GM12878 (cell line): ENCODE results near the gene IRF7. TPM values are rescaled to one million over a fixed set of nuclear protein-coding genes. Genes with fewer than 3 reads are reported as not detected.

Experiments used
- ATAC-seq: fragments of 200-7000 bp; cut with Tn5 transposase; 3 replicates; pipeline ENCODE4 v1.9.1; 2020; ENCODE audit warnings: mild to moderate bottlenecking, moderate library complexity
- BruUV-seq: library from RNA; stranded (reverse); fragments of 400-500 nt; replicated peaks from 2 replicates; lab custom pipeline; 2021; lab: Mats Ljungman, UMichigan
- CTCF ChIA-PET: fragments of 300-600 bp; sonication (Branson Sonifier 250); formaldehyde crosslinking; extraction: SDS; loops from one replicate; lab custom pipeline; 2021; ENCODE audit warnings: inconsistent platforms; lab: Yijun Ruan, JAX
- POLR2A ChIA-PET: fragments of 350-600 bp; formaldehyde crosslinking; extraction: SDS; loops from one replicate; lab custom pipeline; 2021; ENCODE audit warnings: inconsistent platforms; lab: Charles Lee
- RAD21 ChIA-PET: fragments of 300-600 bp; sonication (Branson Sonifier 250); formaldehyde crosslinking; loops from one replicate; lab custom pipeline; 2023; ENCODE audit warnings: antibody characterized with exemption; ENCODE audit not compliant: unreplicated experiment; lab: Charles Lee
- SMC1A ChIA-PET: fragments of 300-600 bp; sonication (Branson Sonifier 250); formaldehyde crosslinking; loops from one replicate; lab custom pipeline; 2023; ENCODE audit not compliant: unreplicated experiment, uncharacterized antibody; lab: Charles Lee
- DNase-seq: peaks from one replicate; pipeline ENCODE4 v3.0.0-alpha.2; 2011; ENCODE audit warnings: low read depth, low spot score
- FAIRE-seq: peaks from 3 replicates; lab custom pipeline; 2011; peaks lifted over from hg19 to GRCh38; lab: Jason Lieb, UNC
- H2AFZ ChIP-seq: 2 replicates; pipeline ENCODE4 v1.6.0; 2011; ENCODE audit warnings: low read depth, low read length, control low read depth; ENCODE audit not compliant: control insufficient read depth
- H3K27ac ChIP-seq: 2 replicates; pipeline ENCODE4 v1.5.1; 2011; ENCODE audit warnings: control low read depth; ENCODE audit not compliant: control insufficient read depth, insufficient read depth
- H3K27me3 ChIP-seq, 2 experiments: replicated peaks in 1 of 2; 2 replicates each; pipeline versions ENCODE4 v1.6.0 to v1.6.1; 2011; ENCODE audit warnings: low read length in 1 of 2; ENCODE audit not compliant: control insufficient read depth in 2 of 2, insufficient read depth in 2 of 2
- H3K36me3 ChIP-seq, 2 experiments: 2 replicates each; pipeline ENCODE4 v1.5.1; 2011; ENCODE audit warnings: low read length in 1 of 2; ENCODE audit not compliant: control insufficient read depth in 2 of 2, insufficient read depth in 2 of 2
- H3K4me1 ChIP-seq: 2 replicates; pipeline ENCODE4 v1.6.1; 2011; ENCODE audit warnings: mild to moderate bottlenecking, low read length, moderate library complexity, mixed read lengths; ENCODE audit not compliant: control insufficient read depth, insufficient read depth
- H3K4me2 ChIP-seq: 2 replicates; pipeline ENCODE4 v1.6.0; 2011; ENCODE audit warnings: control low read depth; ENCODE audit not compliant: control insufficient read depth, insufficient read depth
- H3K4me3 ChIP-seq: fragments of 200-600 bp; sonication (generic); 2 replicates; pipeline ENCODE4 v1.5.1; 2016
- H3K79me2 ChIP-seq: 2 replicates; pipeline ENCODE4 v1.6.0; 2011; ENCODE audit warnings: low read length; ENCODE audit not compliant: control insufficient read depth, insufficient read depth
- H3K9ac ChIP-seq: 2 replicates; pipeline ENCODE4 v1.8.0; 2011; ENCODE audit warnings: low read length, control low read depth, mixed read lengths; ENCODE audit not compliant: control insufficient read depth, insufficient read depth
- H3K9me3 ChIP-seq: replicated peaks from 3 replicates; pipeline ENCODE4 v1.5.1; 2011; ENCODE audit warnings: mild to moderate bottlenecking, low read length; ENCODE audit not compliant: control insufficient read depth, insufficient read depth
- H4K20me1 ChIP-seq: 2 replicates; pipeline ENCODE4 v1.6.0; 2011; ENCODE audit not compliant: control insufficient read depth, insufficient read depth
- CBX5 ChIP-seq: sonication (generic); IDR thresholded peaks from 2 replicates; pipeline ENCODE4 v1.6.1; 2016; ENCODE audit warnings: low read depth, moderate library complexity, mild to moderate bottlenecking, inconsistent platforms
- EP300 ChIP-seq, 2 experiments: fragments of 150-350 bp in 1 of 2; IDR thresholded peaks; 2 replicates each; pipeline ENCODE4 v1.6.1; 2011 to 2012; ENCODE audit warnings: low read depth in 2 of 2, low read length in 2 of 2, borderline replicate concordance in 1 of 2, improper control_type of control experiment in 1 of 2, inconsistent platforms in 1 of 2; ENCODE audit not compliant: control insufficient read depth in 1 of 2
- EZH2 ChIP-seq: IDR thresholded peaks from 2 replicates; pipeline ENCODE4 v1.6.1; 2012; ENCODE audit warnings: low read depth, mild to moderate bottlenecking, control low read depth, inconsistent platforms, low read length, borderline replicate concordance; ENCODE audit not compliant: control insufficient read depth
- LARP7 ChIP-seq: fragments of 450-650 bp; IDR thresholded peaks from 2 replicates; pipeline ENCODE4 v1.6.1; 2017; ENCODE audit warnings: mild to moderate bottlenecking
- POLR2A ChIP-seq: IDR thresholded peaks from 2 replicates; pipeline ENCODE4 v1.6.1; 2011; ENCODE audit warnings: low read depth, mild to moderate bottlenecking, low read length
- SMC3 ChIP-seq: IDR thresholded peaks from 2 replicates; pipeline ENCODE4 v1.6.1; 2011; ENCODE audit warnings: low read length, improper control_type of control experiment, borderline replicate concordance
- WGBS: methylation state at CpG from one replicate; pipeline ENCODE4 v1.1.6; 2016; ENCODE audit warnings: low lambda C conversion rate; ENCODE audit not compliant: insufficient replicate concordance, insufficient coverage; ENCODE audit errors: missing lambda C conversion rate; 5-methylcytosine and 5-hydroxymethylcytosine counted together
- in situ Hi-C: fragments of 300-500 bp; cut with MboI; formaldehyde crosslinking; loops from 9 replicates; pipeline ENCODE4 v1.14.3; 2018; ENCODE audit warnings: mixed read lengths
- intact Hi-C: fragments of 100-400 bp; cut with micrococcal nuclease; formaldehyde crosslinking; loops from one replicate; pipeline ENCODE4 v1.14.2; 2022; ENCODE audit not compliant: unreplicated experiment
- polyA plus RNA-seq, 11 experiments: library from polyadenylated mRNA; depleted of rRNA in 4 of 11; unstranded in 6 of 11; stranded (reverse) in 5 of 11; fragments of >200 nt; fragmentation: Nextera tagmentation in 4 of 11; fragmentation: Illumina TruSeq in 1 of 11; extraction: Ambion mirVana in 4 of 11; extraction: Trizol in 1 of 11; gene quantifications; 1 replicate in 1 of 11; 2 replicates in 10 of 11; pipeline versions ENCODE4 v1.2.1 to v1.2.3, GENCODE V29; 2011 to 2016; ENCODE audit warnings: inconsistent platforms in 2 of 11, missing spikeins in 2 of 11, low read depth in 1 of 11
- total RNA-seq, 4 experiments: library from RNA; depleted of rRNA in 3 of 4; stranded (reverse); fragments of >200 nt in 3 of 4; fragmentation: Illumina TruSeq in 1 of 4; extraction: Trizol in 1 of 4; gene quantifications; 2 replicates each; pipeline versions ENCODE4 v1.2.1 to v1.2.3, GENCODE V29; 2013 to 2021
- TF ChIP-seq, protein P1 (sequence below): fragments of 450-650 bp; IDR thresholded peaks from 2 replicates; pipeline ENCODE4 v1.6.1; 2016; ENCODE audit warnings: mild to moderate bottlenecking
- TF ChIP-seq, protein P2 (sequence below): fragments of 450-650 bp; IDR thresholded peaks from 2 replicates; pipeline ENCODE4 v1.6.1; 2017; ENCODE audit warnings: low read depth, mild to moderate bottlenecking, moderate library complexity

IRF7 gene
- total and polyA plus RNA-seq, 10 of the 15 experiments (the other 5 are each of a cell fraction or from before 2014, with no cell fraction given) = 4.4 to 141 (median 67.6) TPM

DNA sequence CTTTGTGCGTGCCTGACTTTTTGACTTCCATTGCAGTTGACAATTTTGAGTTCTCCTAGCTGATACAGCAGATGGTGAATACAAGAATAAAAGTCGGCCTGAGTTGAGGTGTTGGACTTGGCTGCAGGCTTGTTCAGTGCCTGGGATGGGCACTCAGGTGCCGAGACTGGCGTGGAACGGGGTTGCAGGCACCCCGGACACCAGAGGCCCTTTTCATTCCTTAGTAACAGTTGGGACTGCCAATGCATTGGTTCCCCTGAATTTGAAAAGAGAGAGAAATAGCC, 38.2 kb downstream of the IRF7 start:
- H3K36me3 ChIP-seq = peaks cover 5 to 6% of the 10 kb centered on the region in 2 experiments
- H3K27me3 ChIP-seq = peaks cover 0 to 3% of the 10 kb centered on the region in 2 experiments; a peak in 2 of 4 replicates
- DNase-seq (no peak), ATAC-seq (no peak), FAIRE-seq (no peak)
- TSS peak; percentile 67 for BruUV-seq
- no peaks in the 10 kb centered on the region for H3K9me3 ChIP-seq
- peak overlapping the region; percentile 85 for H3K4me3 ChIP-seq
- TF ChIP-seq EP300 (IDR thresholded peaks at IDR 0.05; ENCODE audit: borderline replicate concordance in 1 of 2, control insufficient read depth in 1 of 2, low read depth in 2 of 2, low read length in 2 of 2) = no peak
- TF ChIP-seq SMC3 = no peak
- H3K4me2 ChIP-seq = peak overlapping the region; percentile 62
- WGBS = 47% methylated on average over 6 of the region's 6 CpGs
- peak overlapping the region; percentile 97 for H3K9ac ChIP-seq
- ChIA-PET POLR2A (interaction anchor here (0.9 to 1.5 kb wide), 3 partner anchors 9 to 144 kb away, joined by 3 to 4 read pairs (median 3); no protein-coding TSS in a partner anchor), CTCF (no interaction called here), SMC1A (no interaction called here), RAD21 (no interaction called here)
- intact Hi-C loops = no loop called here
- peaks cover 28% of the 10 kb centered on the region for H4K20me1 ChIP-seq
- peaks cover 16% of the 10 kb centered on the region for H3K4me1 ChIP-seq
- no peak overlapping the region for H2AFZ ChIP-seq
- peak overlapping the region; percentile 100 for H3K27ac ChIP-seq
- in situ Hi-C loops = no loop called here
- H3K79me2 ChIP-seq = peaks cover 53% of the 10 kb centered on the region

DNA sequence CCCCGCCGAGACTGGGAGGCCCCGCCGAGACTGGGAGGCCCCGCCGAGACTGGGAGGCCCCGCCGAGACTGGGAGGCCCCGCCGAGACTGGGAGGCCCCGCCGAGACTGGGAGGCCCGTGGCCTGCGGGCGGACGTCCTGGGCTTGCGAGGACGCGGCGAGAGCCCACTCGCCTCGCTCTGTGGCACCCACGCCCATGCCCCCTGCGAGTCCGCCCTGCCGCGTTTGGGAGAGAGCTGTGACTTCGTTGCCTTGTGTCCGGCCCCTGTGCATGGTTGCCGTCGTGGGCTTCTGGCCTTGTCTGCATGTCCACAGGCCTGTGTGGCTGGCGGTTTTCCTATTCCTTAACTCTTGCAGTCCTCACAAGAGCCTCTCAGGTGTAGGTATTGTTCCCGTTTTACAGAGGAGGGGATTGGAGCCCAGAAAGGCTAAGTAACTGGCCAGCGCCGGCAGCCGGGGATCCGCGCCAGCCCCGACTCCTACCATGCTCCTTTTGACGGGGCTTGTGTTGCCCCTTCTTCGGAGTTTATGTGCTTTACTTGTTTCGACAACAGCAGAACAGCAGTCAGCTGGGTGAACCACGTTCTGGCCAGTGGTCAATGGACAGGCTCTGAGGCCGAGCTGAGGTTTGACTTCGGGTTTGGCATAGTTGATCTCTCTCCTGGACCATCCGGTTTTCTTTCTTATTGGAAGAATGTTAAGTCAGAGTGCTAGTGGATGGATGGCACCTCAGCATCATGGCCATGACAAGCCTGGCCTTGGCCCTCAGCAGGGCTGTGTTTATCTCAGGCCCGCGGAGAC, 38.7 kb downstream of the IRF7 start:
- CTCF ChIA-PET = no interaction called here
- peaks cover 53% of the 10 kb centered on the region for H3K79me2 ChIP-seq

More for the DNA sequence above, 38.7 kb downstream of the IRF7 start:
- DNase-seq (no peak), FAIRE-seq (peak; percentile 59), ATAC-seq (no peak)
- no TSS peak for BruUV-seq
- Histone ChIP-seq H3K4me3 (peak overlapping the region; percentile 85), H4K20me1 (peaks cover 28% of the 10 kb centered on the region), H2AFZ (no peak overlapping the region), H3K27ac (peak overlapping the region; percentile 100), H3K4me1 (peaks cover 16% of the 10 kb centered on the region), H3K4me2 (peak overlapping the region; percentile 62), H3K27me3 (peaks cover 0 to 3% of the 10 kb centered on the region in 2 experiments; a peak in 2 of 4 replicates), H3K9me3 (no peaks in the 10 kb centered on the region), H3K9ac (peak overlapping the region; percentile 97), H3K36me3 (peaks cover 5 to 6% of the 10 kb centered on the region in 2 experiments)
- ChIA-PET RAD21 (no interaction called here), SMC1A (no interaction called here), POLR2A (interaction anchor here (0.9 to 1.5 kb wide), 3 partner anchors 8 to 145 kb away, joined by 3 to 4 read pairs (median 3); no protein-coding TSS in a partner anchor)
- TF ChIP-seq, protein P1, sequence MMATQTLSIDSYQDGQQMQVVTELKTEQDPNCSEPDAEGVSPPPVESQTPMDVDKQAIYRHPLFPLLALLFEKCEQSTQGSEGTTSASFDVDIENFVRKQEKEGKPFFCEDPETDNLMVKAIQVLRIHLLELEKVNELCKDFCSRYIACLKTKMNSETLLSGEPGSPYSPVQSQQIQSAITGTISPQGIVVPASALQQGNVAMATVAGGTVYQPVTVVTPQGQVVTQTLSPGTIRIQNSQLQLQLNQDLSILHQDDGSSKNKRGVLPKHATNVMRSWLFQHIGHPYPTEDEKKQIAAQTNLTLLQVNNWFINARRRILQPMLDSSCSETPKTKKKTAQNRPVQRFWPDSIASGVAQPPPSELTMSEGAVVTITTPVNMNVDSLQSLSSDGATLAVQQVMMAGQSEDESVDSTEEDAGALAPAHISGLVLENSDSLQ = no peak
- TF ChIP-seq LARP7 (no peak), CBX5 (no peak), EP300 (IDR thresholded peaks at IDR 0.05; ENCODE audit: borderline replicate concordance in 1 of 2, control insufficient read depth in 1 of 2, low read depth in 2 of 2, low read length in 2 of 2) (no peak), EZH2 (no peak), POLR2A (no peak)
- TF ChIP-seq, protein P2, sequence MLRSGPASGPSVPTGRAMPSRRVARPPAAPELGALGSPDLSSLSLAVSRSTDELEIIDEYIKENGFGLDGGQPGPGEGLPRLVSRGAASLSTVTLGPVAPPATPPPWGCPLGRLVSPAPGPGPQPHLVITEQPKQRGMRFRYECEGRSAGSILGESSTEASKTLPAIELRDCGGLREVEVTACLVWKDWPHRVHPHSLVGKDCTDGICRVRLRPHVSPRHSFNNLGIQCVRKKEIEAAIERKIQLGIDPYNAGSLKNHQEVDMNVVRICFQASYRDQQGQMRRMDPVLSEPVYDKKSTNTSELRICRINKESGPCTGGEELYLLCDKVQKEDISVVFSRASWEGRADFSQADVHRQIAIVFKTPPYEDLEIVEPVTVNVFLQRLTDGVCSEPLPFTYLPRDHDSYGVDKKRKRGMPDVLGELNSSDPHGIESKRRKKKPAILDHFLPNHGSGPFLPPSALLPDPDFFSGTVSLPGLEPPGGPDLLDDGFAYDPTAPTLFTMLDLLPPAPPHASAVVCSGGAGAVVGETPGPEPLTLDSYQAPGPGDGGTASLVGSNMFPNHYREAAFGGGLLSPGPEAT = no peak
- WGBS = 7% methylated on average over 32 of the region's 48 CpGs
- intact Hi-C loops (no loop called here), in situ Hi-C loops (no loop called here)
